CD14-positive monocyte (primary cell): ENCODE results near the gene PDIA5. TPM values are rescaled to one million over a fixed set of nuclear protein-coding genes. Genes with fewer than 3 reads are reported as not detected.
A peak's percentile ranks its signal among the peaks of the same experiment; 100 is the strongest.

Experiments used
- DNase-seq, 3 donors: peaks; one replicate each; pipeline ENCODE4 v3.0.0-alpha.2; 2011 to 2022
- H2AFZ ChIP-seq: 2 replicates; pipeline ENCODE4 v1.6.0; 2012; ENCODE audit warnings: mild to moderate bottlenecking, low read depth, low read length, inconsistent platforms; ENCODE audit not compliant: insufficient read depth, poor library complexity, severe bottlenecking
- H3K27ac ChIP-seq, 2 donors: 1 replicate in 1 of 2; 2 replicates in 1 of 2; pipeline ENCODE4 v1.5.1; 2012 to 2013; ENCODE audit warnings: low read length in 2 of 2, control low read depth in 1 of 2, inconsistent platforms in 1 of 2, low read depth in 1 of 2, mild to moderate bottlenecking in 1 of 2
- H3K27me3 ChIP-seq, 2 donors: one replicate each; pipeline versions ENCODE4 v1.6.0 to v1.6.1; 2011 to 2013; ENCODE audit warnings: low read length in 2 of 2; ENCODE audit not compliant: control insufficient read depth in 2 of 2, insufficient read depth in 2 of 2
- H3K36me3 ChIP-seq, 2 donors: replicated peaks in 1 of 2; 1 replicate in 1 of 2; 2 replicates in 1 of 2; pipeline versions ENCODE4 v1.5.1 to v1.6.1; 2012 to 2013; ENCODE audit warnings: low read length in 2 of 2, control low read depth in 1 of 2, inconsistent platforms in 1 of 2, mild to moderate bottlenecking in 1 of 2; ENCODE audit not compliant: insufficient read depth in 2 of 2, control insufficient read depth in 1 of 2
- H3K4me1 ChIP-seq, 2 donors: 1 replicate in 1 of 2; 2 replicates in 1 of 2; pipeline versions ENCODE4 v1.5.1 to v1.6.1; 2012 to 2013; ENCODE audit warnings: low read length in 2 of 2, control low read depth in 1 of 2, inconsistent platforms in 1 of 2, mild to moderate bottlenecking in 1 of 2, moderate library complexity in 1 of 2; ENCODE audit not compliant: insufficient read depth in 2 of 2, control insufficient read depth in 1 of 2
- H3K4me2 ChIP-seq: replicated peaks from 2 replicates; pipeline ENCODE3; 2012; ENCODE audit warnings: low read length, moderate library complexity, mild to moderate bottlenecking; ENCODE audit not compliant: poor library complexity, severe bottlenecking; ENCODE audit errors: extremely low read depth
- H3K4me3 ChIP-seq, 3 experiments: fragments of 200-600 bp in 1 of 3; sonication (generic) in 1 of 3; replicated peaks in 1 of 3; 1 replicate in 2 of 3; 2 replicates in 1 of 3; pipeline ENCODE4 v1.5.1; 2011 to 2013; ENCODE audit warnings: low read length in 3 of 3, mild to moderate bottlenecking in 3 of 3, control low read depth in 2 of 3, low read depth in 2 of 3, inconsistent platforms in 1 of 3, moderate library complexity in 1 of 3
- H3K79me2 ChIP-seq: 2 replicates; pipeline ENCODE4 v1.6.0; 2012; ENCODE audit warnings: mild to moderate bottlenecking, control low read depth, inconsistent platforms, low read length, moderate library complexity; ENCODE audit not compliant: insufficient read depth
- H3K9ac ChIP-seq: 2 replicates; pipeline ENCODE4 v1.6.0; 2017; ENCODE audit warnings: low read length, mild to moderate bottlenecking; ENCODE audit not compliant: insufficient read depth, poor library complexity, severe bottlenecking
- H3K9me3 ChIP-seq, 2 donors: replicated peaks in 1 of 2; 1 replicate in 1 of 2; 2 replicates in 1 of 2; pipeline versions ENCODE4 v1.5.1 to v1.6.1; 2012 to 2013; ENCODE audit warnings: low read length in 2 of 2, control low read depth in 1 of 2; ENCODE audit not compliant: control insufficient read depth in 1 of 2, insufficient read depth in 1 of 2
- H4K20me1 ChIP-seq: 2 replicates; pipeline ENCODE4 v1.6.0; 2012; ENCODE audit warnings: mild to moderate bottlenecking, low read length, control low read depth, moderate library complexity; ENCODE audit not compliant: insufficient read depth
- H3K27ac Mint-ChIP-seq, 7 donors: one replicate each; pipeline ENCODE4 v1.8.0; 2020; ENCODE audit warnings: mild to moderate bottlenecking in 7 of 7, mixed read lengths in 7 of 7, moderate library complexity in 6 of 7, inconsistent platforms in 2 of 7
- H3K27me3 Mint-ChIP-seq, 3 donors: one replicate each; pipeline ENCODE4 v1.8.0; 2021 to 2022; ENCODE audit warnings: low read depth in 3 of 3, mild to moderate bottlenecking in 3 of 3, mixed read lengths in 3 of 3, moderate library complexity in 3 of 3, inconsistent platforms in 1 of 3
- H3K36me3 Mint-ChIP-seq, 2 donors: one replicate each; pipeline ENCODE4 v1.8.0; 2020; ENCODE audit warnings: mixed read lengths in 2 of 2, inconsistent platforms in 1 of 2, mild to moderate bottlenecking in 1 of 2
- H3K4me1 Mint-ChIP-seq: one replicate; pipeline ENCODE4 v1.8.0; 2020; ENCODE audit warnings: mild to moderate bottlenecking, mixed read lengths
- H3K4me3 Mint-ChIP-seq, 2 donors: one replicate each; pipeline ENCODE4 v1.8.0; 2020; ENCODE audit warnings: mild to moderate bottlenecking in 2 of 2, mixed read lengths in 2 of 2, moderate library complexity in 1 of 2
- H3K9me3 Mint-ChIP-seq, 7 donors: one replicate each; pipeline ENCODE4 v1.8.0; 2020 to 2022; ENCODE audit warnings: mixed read lengths in 7 of 7, mild to moderate bottlenecking in 6 of 7, moderate library complexity in 6 of 7, inconsistent platforms in 2 of 7
- CTCF ChIP-seq: fragments of 200-600 bp; IDR thresholded peaks from one replicate; pipeline ENCODE4 v1.8.0; 2022; ENCODE audit warnings: antibody characterized with exemption, mild to moderate bottlenecking
- WGBS: methylation state at CpG from one replicate; pipeline ENCODE4 v1.1.5; 2013; ENCODE audit warnings: missing lambda C conversion rate; ENCODE audit not compliant: insufficient coverage; 5-methylcytosine and 5-hydroxymethylcytosine counted together
- intact Hi-C, 2 donors: fragments of 100-400 bp; cut with micrococcal nuclease; formaldehyde crosslinking; loops; one replicate each; pipeline versions ENCODE4 v1.15.0 to v1.15.1; 2023
- polyA plus RNA-seq, 3 donors: library from polyadenylated mRNA; depleted of rRNA in 1 of 3; unstranded in 2 of 3; stranded (reverse) in 1 of 3; fragments of 300-500 nt in 2 of 3; fragments of >200 nt in 1 of 3; fragmentation: Illumina TruSeq in 2 of 3; gene quantifications; 1 replicate in 2 of 3; 2 replicates in 1 of 3; pipeline ENCODE4 v1.2.3, GENCODE V29; 2012 to 2021

PDIA5 gene
- polyA plus RNA-seq, 3 donors: 7.1 to 10.0 (median 9.2) TPM

- no peaks in the 10 kb centered on the region for H3K27me3 ChIP-seq
- Mint-ChIP-seq H3K9me3 (peaks cover 0 to 4% (median 3%) of the 10 kb centered on the region in 7 donors), H3K4me3 (no peak overlapping the region), H3K36me3 (peaks cover 25 to 32% of the 10 kb centered on the region in 2 donors), H3K27me3 (no peaks in the 10 kb centered on the region), H3K4me1 (no peaks in the 10 kb centered on the region), H3K27ac (peak overlapping the region in 2 of 7 donors; percentile 31 to 60)
- no peaks in the 10 kb centered on the region for H4K20me1 ChIP-seq
- peaks cover 7 to 10% of the 10 kb centered on the region in 2 donors for H3K36me3 ChIP-seq
- 100% methylated on average over 3 of the region's 5 CpGs for WGBS
- H3K27ac ChIP-seq: peak overlapping the region in 1 of 2 donors; percentile 34
- intact Hi-C loops: no loop called here
- no peaks in the 10 kb centered on the region for H3K79me2 ChIP-seq
- H3K4me3 ChIP-seq: no peak overlapping the region
- no peak for DNase-seq
- H2AFZ ChIP-seq: no peak overlapping the region
- no peak for TF ChIP-seq CTCF
- no peaks in the 10 kb centered on the region for H3K9me3 ChIP-seq
- H3K4me2 ChIP-seq: no peak overlapping the region
- H3K4me1 ChIP-seq: no peaks in the 10 kb centered on the region
- no peak overlapping the region for H3K9ac ChIP-seq
Observed at GRCh38 chr3:123169492-123169929, 102.7 kb downstream of the PDIA5 start.

GRCh38 chr3:123169930-123170329 lies 103.1 kb downstream of the PDIA5 start:
- Mint-ChIP-seq H3K27ac (peak overlapping the region in 1 of 7 donors; percentile 9), H3K9me3 (peaks cover 0 to 3% (median 2%) of the 10 kb centered on the region in 7 donors), H3K4me1 (no peaks in the 10 kb centered on the region), H3K27me3 (no peaks in the 10 kb centered on the region), H3K4me3 (no peak overlapping the region), H3K36me3 (peaks cover 22 to 28% of the 10 kb centered on the region in 2 donors)
- Histone ChIP-seq H3K36me3 (peaks cover 3 to 6% of the 10 kb centered on the region in 2 donors), H3K4me1 (no peaks in the 10 kb centered on the region), H3K27ac (peak overlapping the region in 1 of 2 donors; percentile 34), H3K9ac (no peak overlapping the region), H3K27me3 (no peaks in the 10 kb centered on the region), H3K79me2 (no peaks in the 10 kb centered on the region), H3K9me3 (no peaks in the 10 kb centered on the region), H3K4me2 (no peak overlapping the region), H2AFZ (no peak overlapping the region), H4K20me1 (no peaks in the 10 kb centered on the region), H3K4me3 (no peak overlapping the region)
- no peak for DNase-seq
- intact Hi-C loops: no loop called here
- TF ChIP-seq CTCF: no peak
- no CpG with 5 or more reads among the region's 2 CpGs for WGBS
